Measurements from ENCODE around the gene PPARA. TPM values are rescaled to one million over a fixed set of nuclear protein-coding genes. Genes with fewer than 3 reads are reported as not detected.

PPARA gene
- total and polyA plus RNA-seq, 2 donors (not counting 1 experiment from before 2014, with no cell fraction given) = 4.1 to 29.8 TPM

DNA sequence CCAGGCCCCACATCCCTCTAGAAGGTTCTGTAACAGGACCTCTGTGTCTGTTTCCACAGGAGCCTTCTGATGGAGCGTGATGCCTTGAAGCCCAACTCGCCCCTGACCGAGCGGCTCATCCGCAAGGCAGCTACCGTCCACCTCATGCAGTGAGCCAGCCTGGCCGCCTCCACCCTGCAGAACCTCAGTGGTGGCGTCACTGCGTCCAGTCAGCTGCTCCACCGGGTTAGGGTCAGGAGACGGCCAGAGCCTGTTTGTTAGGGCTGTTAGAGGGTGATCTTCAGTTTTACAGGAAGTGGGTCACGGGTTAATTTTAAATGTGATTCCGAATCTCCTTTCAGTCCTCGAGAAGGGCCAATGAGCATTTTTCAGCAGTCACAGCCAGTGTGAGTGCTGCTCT is 142.4 kb downstream of the PPARA start:
- peaks cover 5% of the 10 kb centered on the region for H3K79me2 ChIP-seq (ENCODE audit: control insufficient read depth, insufficient read depth, low read length)
- no peak for TF ChIP-seq EZH2 (IDR thresholded peaks at IDR 0.05; ENCODE audit: borderline replicate concordance, insufficient read depth, low read depth, low read length, poor library complexity, severe bottlenecking)
- TF ChIP-seq, protein P1, sequence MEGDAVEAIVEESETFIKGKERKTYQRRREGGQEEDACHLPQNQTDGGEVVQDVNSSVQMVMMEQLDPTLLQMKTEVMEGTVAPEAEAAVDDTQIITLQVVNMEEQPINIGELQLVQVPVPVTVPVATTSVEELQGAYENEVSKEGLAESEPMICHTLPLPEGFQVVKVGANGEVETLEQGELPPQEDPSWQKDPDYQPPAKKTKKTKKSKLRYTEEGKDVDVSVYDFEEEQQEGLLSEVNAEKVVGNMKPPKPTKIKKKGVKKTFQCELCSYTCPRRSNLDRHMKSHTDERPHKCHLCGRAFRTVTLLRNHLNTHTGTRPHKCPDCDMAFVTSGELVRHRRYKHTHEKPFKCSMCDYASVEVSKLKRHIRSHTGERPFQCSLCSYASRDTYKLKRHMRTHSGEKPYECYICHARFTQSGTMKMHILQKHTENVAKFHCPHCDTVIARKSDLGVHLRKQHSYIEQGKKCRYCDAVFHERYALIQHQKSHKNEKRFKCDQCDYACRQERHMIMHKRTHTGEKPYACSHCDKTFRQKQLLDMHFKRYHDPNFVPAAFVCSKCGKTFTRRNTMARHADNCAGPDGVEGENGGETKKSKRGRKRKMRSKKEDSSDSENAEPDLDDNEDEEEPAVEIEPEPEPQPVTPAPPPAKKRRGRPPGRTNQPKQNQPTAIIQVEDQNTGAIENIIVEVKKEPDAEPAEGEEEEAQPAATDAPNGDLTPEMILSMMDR (IDR thresholded peaks at IDR 0.05) = no peak
- H3K4me1 ChIP-seq (ENCODE audit: control insufficient read depth in 2 of 2, insufficient read depth in 2 of 2, low read length in 2 of 2) = peaks cover 42 to 61% of the 10 kb centered on the region in 2 donors
- Mint-ChIP-seq H3K27ac (peak overlapping the region; percentile 67), H3K4me1 (peaks cover 63% of the 10 kb centered on the region), H3K4me3 (no peak overlapping the region), H3K9me3 (ENCODE audit: insufficient read depth) (no peaks in the 10 kb centered on the region), H3K27me3 (no peaks in the 10 kb centered on the region)
- H3K4me3 ChIP-seq (ENCODE audit: control extremely low read depth in 1 of 5, extremely low read depth in 1 of 5, insufficient read depth in 1 of 5, low read depth in 2 of 5, low read length in 4 of 5) = no peak overlapping the region
- peaks cover 0 to 19% (median 0%) of the 10 kb centered on the region in 3 donors for H3K9me3 ChIP-seq (ENCODE audit: control extremely low read depth in 1 of 3, control insufficient read depth in 2 of 3, insufficient read depth in 1 of 3, low read length in 2 of 3)
- peaks cover 0 to 2% of the 10 kb centered on the region in 2 experiments for H3K36me3 ChIP-seq (replicated peaks in 1 of 2; ENCODE audit: control extremely low read depth in 1 of 2, control insufficient read depth in 1 of 2, extremely low read depth in 1 of 2, insufficient read depth in 2 of 2, low read length in 1 of 2)
- peaks cover 0 to 5% (median 2%) of the 10 kb centered on the region in 4 experiments for H3K27me3 ChIP-seq (replicated peaks in 1 of 4; ENCODE audit: control extremely low read depth in 1 of 4, control insufficient read depth in 3 of 4, insufficient read depth in 4 of 4, low read length in 3 of 4)
- peak overlapping the region in 1 of 2 donors; percentile 12 for H3K27ac ChIP-seq (ENCODE audit: low read length in 2 of 2)
- POLR2A ChIA-PET = no interaction called here
- DNase-seq = no peak
- peak overlapping the region; percentile 46 for H2AFZ ChIP-seq (ENCODE audit: insufficient read depth, low read depth, low read length, poor library complexity, severe bottlenecking)
- CTCF ChIA-PET = no interaction called here
- WGBS (ENCODE audit: insufficient coverage) = 85% methylated on average over 14 of the region's 14 CpGs
- H3K9ac ChIP-seq (ENCODE audit: low read length) = no peak overlapping the region
- H3K4me2 ChIP-seq (replicated peaks; ENCODE audit: low read depth, low read length, poor library complexity, severe bottlenecking) = peak overlapping the region; percentile 38
- no peaks in the 10 kb centered on the region for H4K20me1 ChIP-seq (ENCODE audit: control insufficient read depth, insufficient read depth, low read length, poor library complexity, severe bottlenecking)
- intact Hi-C loops (cut with micrococcal nuclease) = no loop called here
- ATAC-seq (ENCODE audit: low read depth) = no peak

Other genes starting within 250 kb of the PPARA start
- 0.17 and 0.22 TPM in 2 replicates for gene WNT7B, start 173.4 kb upstream of the PPARA start, total RNA-seq
- gene WNT7B, start 173.4 kb upstream of the PPARA start, polyA plus RNA-seq = 0.14 and 0.67 TPM in 2 replicates
- 9.8 TPM in 2 replicates for gene CDPF1, start 99.8 kb downstream of the PPARA start, total RNA-seq
- gene CDPF1, start 99.8 kb downstream of the PPARA start, polyA plus RNA-seq = 7.2 and 15.4 TPM in 2 replicates
- gene PKDREJ, start 112.8 kb downstream of the PPARA start, total RNA-seq = not detected in 2 replicates
- not detected in 2 replicates for gene PKDREJ, start 112.8 kb downstream of the PPARA start, polyA plus RNA-seq
- gene TTC38, start 117.5 kb downstream of the PPARA start, total RNA-seq = 13.3 and 14.9 TPM in 2 replicates
- gene TTC38, start 117.5 kb downstream of the PPARA start, polyA plus RNA-seq = 10.3 and 10.8 TPM in 2 replicates
- gene GTSE1, start 146.3 kb downstream of the PPARA start, total RNA-seq = 0.17 and 0.27 TPM in 2 replicates
- gene GTSE1, start 146.3 kb downstream of the PPARA start, polyA plus RNA-seq = 0.39 and 0.55 TPM in 2 replicates
- 76.9 and 80.6 TPM in 2 replicates for gene TRMU, start 185.2 kb downstream of the PPARA start, total RNA-seq
- 51.0 and 64.8 TPM in 2 replicates for gene TRMU, start 185.2 kb downstream of the PPARA start, polyA plus RNA-seq

Data from B cell (primary cell).